Measurements from ENCODE around the gene MSLN.

- TF ChIP-seq CTCF (IDR thresholded peaks at IDR 0.05 in 2 of 3, conservative IDR thresholded peaks at IDR 0.05 in 1 of 3; ENCODE audit: insufficient read depth in 2 of 3, low read depth in 1 of 3, low read length in 3 of 3) (no peak), ZKSCAN8 (CRISPR knock-in tag; IDR thresholded peaks at IDR 0.05) (no peak), SP2 (IDR thresholded peaks at IDR 0.05; ENCODE audit: extremely low read depth, low read depth, low read length, poor library complexity, severe bottlenecking) (no peak), ZNF431 (CRISPR knock-in tag; IDR thresholded peaks at IDR 0.05) (no peak), TOE1 (IDR thresholded peaks at IDR 0.05; ENCODE audit: borderline replicate concordance) (no peak), TOE1 (CRISPR knock-in tag; IDR thresholded peaks at IDR 0.05; ENCODE audit: borderline replicate concordance, low read depth) (no peak), ZNF274 (IDR thresholded peaks at IDR 0.05; ENCODE audit: borderline replicate concordance, low read depth, low read length) (no peak), KLF6 (CRISPR knock-in tag; IDR thresholded peaks at IDR 0.05; ENCODE audit: borderline replicate concordance) (no peak), NR2F6 (CRISPR knock-in tag; IDR thresholded peaks at IDR 0.05) (no peak), GTF2B (IDR thresholded peaks at IDR 0.05; ENCODE audit: extremely low read depth, insufficient read length) (no peak), ZBTB8A (IDR thresholded peaks at IDR 0.05; ENCODE audit: partially characterized antibody) (no peak), POLR2AphosphoS5 (IDR thresholded peaks at IDR 0.05; ENCODE audit: control insufficient read depth, insufficient read depth, low read depth, low read length) (no peak), REST (IDR thresholded peaks at IDR 0.05; ENCODE audit: borderline replicate concordance) (no peak), REST (CRISPR knock-in tag; IDR thresholded peaks at IDR 0.05; ENCODE audit: low read depth) (no peak), SMARCE1 (IDR thresholded peaks at IDR 0.05) (no peak)
These were observed 38.1 kb downstream of the MSLN start for GRCh38 chr16:798666-799065.
